Measurements from ENCODE around the gene DERL2. TPM values are rescaled to one million over a fixed set of nuclear protein-coding genes. Genes with fewer than 3 reads are reported as not detected.
A peak's percentile ranks its signal among the peaks of the same experiment; 100 is the strongest.

The DERL2 gene
- total and polyA plus RNA-seq, 5 donors from 2014 or later = 70.0 to 95.0 (median 76.0) TPM

- Histone ChIP-seq H3K36me3 (ENCODE audit: control insufficient read depth, insufficient read depth, low read length) (peaks cover 80% of the 10 kb centered on the region), H3K9me3 (ENCODE audit: control insufficient read depth in 2 of 2, low read length in 2 of 2) (no peaks in the 10 kb centered on the region), H3K27ac (ENCODE audit: insufficient read depth, low read length, poor library complexity, severe bottlenecking) (no peak overlapping the region), H3K27me3 (ENCODE audit: control insufficient read depth, insufficient read depth, low read length) (no peaks in the 10 kb centered on the region), H3K4me3 (ENCODE audit: low read depth, low read length) (no peak overlapping the region), H3K4me1 (ENCODE audit: control insufficient read depth, insufficient read depth, low read length, poor library complexity, severe bottlenecking) (peaks cover 19% of the 10 kb centered on the region)
- peak overlapping the region in 1 of 4 donors; percentile 38 for H3K4me3 Mint-ChIP-seq
- no peaks in the 10 kb centered on the region for H3K9me3 Mint-ChIP-seq
- H3K27me3 Mint-ChIP-seq = no peaks in the 10 kb centered on the region
- no peak for DNase-seq
- H3K27ac Mint-ChIP-seq = no peak overlapping the region
- H3K36me3 Mint-ChIP-seq = peaks cover 51% of the 10 kb centered on the region
- peaks cover 13 to 72% (median 47%) of the 10 kb centered on the region in 4 donors for H3K4me1 Mint-ChIP-seq
- no peak for ATAC-seq (ENCODE audit: low read depth in 2 of 2)
Measured at GRCh38 chr17:5480962-5481361, 5.0 kb downstream of the DERL2 start.

- Mint-ChIP-seq H3K27ac (no peak overlapping the region), H3K4me3 (no peak overlapping the region), H3K36me3 (peaks cover 64% of the 10 kb centered on the region), H3K27me3 (no peaks in the 10 kb centered on the region), H3K9me3 (no peaks in the 10 kb centered on the region), H3K4me1 (peaks cover 8 to 57% (median 36%) of the 10 kb centered on the region in 4 donors)
- no peak overlapping the region for H3K4me3 ChIP-seq (ENCODE audit: low read depth, low read length)
- peaks cover 3% of the 10 kb centered on the region for H3K4me1 ChIP-seq (ENCODE audit: control insufficient read depth, insufficient read depth, low read length, poor library complexity, severe bottlenecking)
- H3K27me3 ChIP-seq (ENCODE audit: control insufficient read depth, insufficient read depth, low read length) = no peaks in the 10 kb centered on the region
- no peaks in the 10 kb centered on the region for H3K9me3 ChIP-seq (ENCODE audit: control insufficient read depth in 2 of 2, low read length in 2 of 2)
- peaks cover 89% of the 10 kb centered on the region for H3K36me3 ChIP-seq (ENCODE audit: control insufficient read depth, insufficient read depth, low read length)
- DNase-seq (no peak), ATAC-seq (ENCODE audit: low read depth in 2 of 2) (no peak)
- no peak overlapping the region for H3K27ac ChIP-seq (ENCODE audit: insufficient read depth, low read length, poor library complexity, severe bottlenecking)
Measured at GRCh38 chr17:5478992-5479391, 7.0 kb downstream of the DERL2 start.

GRCh38 chr17:5473906-5474305 is 12.1 kb downstream of the DERL2 start:
- peaks cover 6 to 38% (median 19%) of the 10 kb centered on the region in 4 donors for H3K4me1 Mint-ChIP-seq

GRCh38 chr17:5472511-5472910 is 13.5 kb downstream of the DERL2 start:
- Histone ChIP-seq H3K4me1 (ENCODE audit: control insufficient read depth, insufficient read depth, low read length, poor library complexity, severe bottlenecking) (peaks cover 9% of the 10 kb centered on the region), H3K27me3 (ENCODE audit: control insufficient read depth, insufficient read depth, low read length) (no peaks in the 10 kb centered on the region), H3K36me3 (ENCODE audit: control insufficient read depth, insufficient read depth, low read length) (peaks cover 45% of the 10 kb centered on the region), H3K9me3 (ENCODE audit: control insufficient read depth in 2 of 2, low read length in 2 of 2) (no peaks in the 10 kb centered on the region), H3K27ac (ENCODE audit: insufficient read depth, low read length, poor library complexity, severe bottlenecking) (no peak overlapping the region), H3K4me3 (ENCODE audit: low read depth, low read length) (no peak overlapping the region)
- Mint-ChIP-seq H3K4me3 (no peak overlapping the region), H3K4me1 (peaks cover 14 to 40% (median 23%) of the 10 kb centered on the region in 4 donors), H3K27ac (no peak overlapping the region), H3K36me3 (peaks cover 24% of the 10 kb centered on the region), H3K9me3 (no peaks in the 10 kb centered on the region), H3K27me3 (no peaks in the 10 kb centered on the region)
- ATAC-seq (ENCODE audit: low read depth in 2 of 2) (no peak), DNase-seq (no peak)

More at GRCh38 chr17:5473906-5474305, 12.1 kb downstream of the DERL2 start:
- no peak overlapping the region for H3K27ac Mint-ChIP-seq
- no peak overlapping the region for H3K27ac ChIP-seq (ENCODE audit: insufficient read depth, low read length, poor library complexity, severe bottlenecking)
- no peaks in the 10 kb centered on the region for H3K9me3 Mint-ChIP-seq
- no peak overlapping the region for H3K4me3 ChIP-seq (ENCODE audit: low read depth, low read length)
- ATAC-seq (ENCODE audit: low read depth in 2 of 2) (no peak), DNase-seq (no peak)
- H3K9me3 ChIP-seq (ENCODE audit: control insufficient read depth in 2 of 2, low read length in 2 of 2) = no peaks in the 10 kb centered on the region
- H3K36me3 Mint-ChIP-seq = peaks cover 34% of the 10 kb centered on the region
- H3K4me1 ChIP-seq (ENCODE audit: control insufficient read depth, insufficient read depth, low read length, poor library complexity, severe bottlenecking) = no peaks in the 10 kb centered on the region
- peaks cover 59% of the 10 kb centered on the region for H3K36me3 ChIP-seq (ENCODE audit: control insufficient read depth, insufficient read depth, low read length)
- no peaks in the 10 kb centered on the region for H3K27me3 ChIP-seq (ENCODE audit: control insufficient read depth, insufficient read depth, low read length)
- H3K27me3 Mint-ChIP-seq = no peaks in the 10 kb centered on the region
- H3K4me3 Mint-ChIP-seq = no peak overlapping the region

GRCh38 chr17:5468075-5468473 is 17.9 kb downstream of the DERL2 start:
- H3K27me3 Mint-ChIP-seq = no peaks in the 10 kb centered on the region
- peaks cover 7% of the 10 kb centered on the region for H3K36me3 ChIP-seq (ENCODE audit: control insufficient read depth, insufficient read depth, low read length)
- H3K27ac ChIP-seq (ENCODE audit: insufficient read depth, low read length, poor library complexity, severe bottlenecking) = peak overlapping the region; percentile 47
- peaks cover 16% of the 10 kb centered on the region for H3K4me1 ChIP-seq (ENCODE audit: control insufficient read depth, insufficient read depth, low read length, poor library complexity, severe bottlenecking)
- H3K27ac Mint-ChIP-seq = peak overlapping the region; percentile 22 to 83 (median 80)
- DNase-seq (peak in 2 of 3 donors; percentile 19 to 27), ATAC-seq (ENCODE audit: low read depth in 2 of 2) (peak; percentile 11 to 25)
- H3K9me3 Mint-ChIP-seq = peaks cover 0 to 2% (median 0%) of the 10 kb centered on the region in 7 donors
- peak overlapping the region; percentile 83 for H3K4me3 ChIP-seq (ENCODE audit: low read depth, low read length)
- H3K4me3 Mint-ChIP-seq = peak overlapping the region; percentile 87 to 93 (median 90)
- H3K4me1 Mint-ChIP-seq = peaks cover 23 to 58% (median 39%) of the 10 kb centered on the region in 4 donors
- peaks cover 3% of the 10 kb centered on the region for H3K36me3 Mint-ChIP-seq
- no peaks in the 10 kb centered on the region for H3K27me3 ChIP-seq (ENCODE audit: control insufficient read depth, insufficient read depth, low read length)
- H3K9me3 ChIP-seq (ENCODE audit: control insufficient read depth in 2 of 2, low read length in 2 of 2) = no peaks in the 10 kb centered on the region

GRCh38 chr17:5467416-5467815 is 18.6 kb downstream of the DERL2 start:
- H3K4me1 Mint-ChIP-seq = peaks cover 23 to 59% (median 40%) of the 10 kb centered on the region in 4 donors
- no peak for ATAC-seq (ENCODE audit: low read depth in 2 of 2)
- peak overlapping the region; percentile 87 to 93 (median 90) for H3K4me3 Mint-ChIP-seq

GRCh38 chr17:5466295-5466694 is 19.7 kb downstream of the DERL2 start:
- ATAC-seq (ENCODE audit: low read depth in 2 of 2) (no peak), DNase-seq (no peak)
- Mint-ChIP-seq H3K9me3 (peaks cover 0 to 2% (median 0%) of the 10 kb centered on the region in 7 donors), H3K27me3 (no peaks in the 10 kb centered on the region), H3K36me3 (peaks cover 5% of the 10 kb centered on the region), H3K27ac (peak overlapping the region in 2 of 3 donors; percentile 59 to 64), H3K4me3 (peak overlapping the region in 2 of 4 donors; percentile 76 to 87), H3K4me1 (peaks cover 23 to 53% (median 40%) of the 10 kb centered on the region in 4 donors)
- Histone ChIP-seq H3K27me3 (ENCODE audit: control insufficient read depth, insufficient read depth, low read length) (no peaks in the 10 kb centered on the region), H3K9me3 (ENCODE audit: control insufficient read depth in 2 of 2, low read length in 2 of 2) (no peaks in the 10 kb centered on the region), H3K27ac (ENCODE audit: insufficient read depth, low read length, poor library complexity, severe bottlenecking) (no peak overlapping the region), H3K4me3 (ENCODE audit: low read depth, low read length) (no peak overlapping the region), H3K4me1 (ENCODE audit: control insufficient read depth, insufficient read depth, low read length, poor library complexity, severe bottlenecking) (peaks cover 16% of the 10 kb centered on the region), H3K36me3 (ENCODE audit: control insufficient read depth, insufficient read depth, low read length) (peaks cover 8% of the 10 kb centered on the region)

More at GRCh38 chr17:5467416-5467815, 18.6 kb downstream of the DERL2 start:
- peaks cover 5% of the 10 kb centered on the region for H3K36me3 ChIP-seq (ENCODE audit: control insufficient read depth, insufficient read depth, low read length)
- H3K4me1 ChIP-seq (ENCODE audit: control insufficient read depth, insufficient read depth, low read length, poor library complexity, severe bottlenecking) = peaks cover 16% of the 10 kb centered on the region
- no peak overlapping the region for H3K27ac ChIP-seq (ENCODE audit: insufficient read depth, low read length, poor library complexity, severe bottlenecking)
- no peaks in the 10 kb centered on the region for H3K9me3 ChIP-seq (ENCODE audit: control insufficient read depth in 2 of 2, low read length in 2 of 2)
- Mint-ChIP-seq H3K36me3 (peaks cover 5% of the 10 kb centered on the region), H3K27ac (peak overlapping the region in 2 of 3 donors; percentile 80 to 83), H3K27me3 (no peaks in the 10 kb centered on the region), H3K9me3 (peaks cover 0 to 2% (median 0%) of the 10 kb centered on the region in 7 donors)
- H3K27me3 ChIP-seq (ENCODE audit: control insufficient read depth, insufficient read depth, low read length) = no peaks in the 10 kb centered on the region
- DNase-seq = no peak
- peak overlapping the region; percentile 83 for H3K4me3 ChIP-seq (ENCODE audit: low read depth, low read length)
